HepG2 (cell line): ENCODE data around the gene MLX. TPM values are rescaled to one million over a fixed set of nuclear protein-coding genes. Genes with fewer than 3 reads are reported as not detected.
A peak's percentile ranks its signal among the peaks of the same experiment; 100 is the strongest.

Experiments
- MAF1 ChIP-seq: sonication (generic); formaldehyde crosslinking; IDR thresholded peaks from 2 replicates; pipeline ENCODE4 v1.5.0; 2020; ENCODE audit warnings: missing genetic modification reagents, borderline replicate concordance
- NFKB2 ChIP-seq: sonication (generic); formaldehyde crosslinking; IDR thresholded peaks from 2 replicates; pipeline ENCODE4 v1.4.0; 2020; ENCODE audit warnings: missing genetic modification reagents, borderline replicate concordance
- SMAD1 ChIP-seq: sonication (generic); formaldehyde crosslinking; IDR thresholded peaks from 2 replicates; pipeline ENCODE4 v1.4.0; 2020; ENCODE audit warnings: missing genetic modification reagents, low read depth, mild to moderate bottlenecking, borderline replicate concordance
- SMAD3 ChIP-seq: sonication (generic); formaldehyde crosslinking; IDR thresholded peaks from 2 replicates; pipeline ENCODE4 v1.4.0; 2020; ENCODE audit warnings: missing genetic modification reagents
- SNAPC2 ChIP-seq: sonication (generic); formaldehyde crosslinking; IDR thresholded peaks from 2 replicates; pipeline ENCODE4 v1.8.1; 2022; ENCODE audit warnings: mild to moderate bottlenecking, missing genetic modification reagents
- SOX5 ChIP-seq: IDR thresholded peaks from 2 replicates; pipeline ENCODE4 v1.6.1; 2016; ENCODE audit warnings: borderline replicate concordance
- THAP11 ChIP-seq: IDR thresholded peaks from 2 replicates; pipeline ENCODE4 v1.6.1; 2016; ENCODE audit warnings: missing biosample characterization, missing genetic modification reagents
- TP53 ChIP-seq: sonication (generic); formaldehyde crosslinking; conservative IDR thresholded peaks from 2 replicates; pipeline ENCODE4 v1.4.0; 2020; ENCODE audit warnings: missing genetic modification reagents
- ZNF263 ChIP-seq: sonication (generic); formaldehyde crosslinking; IDR thresholded peaks from 2 replicates; pipeline ENCODE4 v1.4.0; 2020; ENCODE audit warnings: missing genetic modification reagents
- ZNF605 ChIP-seq: sonication (generic); formaldehyde crosslinking; IDR thresholded peaks from 2 replicates; pipeline ENCODE4 v1.8.0; 2022; ENCODE audit warnings: mild to moderate bottlenecking, missing genetic modification reagents
- ZNF713 ChIP-seq: sonication (generic); formaldehyde crosslinking; IDR thresholded peaks from 2 replicates; pipeline ENCODE4 v1.4.0; 2020; ENCODE audit warnings: mild to moderate bottlenecking, missing genetic modification reagents
- ZNF75D ChIP-seq: sonication (generic); formaldehyde crosslinking; IDR thresholded peaks from 2 replicates; pipeline ENCODE4 v1.8.1; 2023; ENCODE audit warnings: missing genetic modification reagents, mild to moderate bottlenecking, borderline replicate concordance
- polyA plus RNA-seq, 8 experiments: library from polyadenylated mRNA; depleted of rRNA in 3 of 8; stranded (reverse) in 7 of 8; unstranded in 1 of 8; fragments of >200 nt; fragmentation: Illumina TruSeq in 4 of 8; extraction: Trizol in 4 of 8; gene quantifications; 2 replicates each; pipeline versions ENCODE4 v1.2.1 to v1.2.3, GENCODE V29; 2011 to 2016; ENCODE audit warnings: low read depth in 4 of 8, missing spikeins in 1 of 8, mixed read lengths in 1 of 8; ENCODE audit not compliant: insufficient read depth in 1 of 8
- total RNA-seq, 5 experiments: library from RNA; depleted of rRNA; stranded (reverse); fragments of >200 nt; fragmentation: Illumina TruSeq; extraction: Trizol; gene quantifications; 2 replicates each; pipeline ENCODE4 v1.2.3, GENCODE V29; 2016; ENCODE audit warnings: low read depth in 1 of 5
- TF ChIP-seq, protein P1 (sequence below): sonication (generic); formaldehyde crosslinking; conservative IDR thresholded peaks from 2 replicates; pipeline ENCODE4 v1.4.0; 2020; ENCODE audit warnings: mild to moderate bottlenecking, missing genetic modification reagents, moderate library complexity
- TF ChIP-seq, protein P2 (sequence below): IDR thresholded peaks from 2 replicates; pipeline ENCODE4 v1.6.1; 2012; ENCODE audit warnings: low read length, improper control_type of control experiment
- TF ChIP-seq, protein P3 (sequence below): sonication (generic); formaldehyde crosslinking; conservative IDR thresholded peaks from 2 replicates; pipeline ENCODE4 v1.8.0; 2022; ENCODE audit warnings: missing genetic modification reagents
- TF ChIP-seq, protein P4 (sequence below): sonication (generic); formaldehyde crosslinking; IDR thresholded peaks from 2 replicates; pipeline ENCODE4 v1.9.0; 2021; ENCODE audit warnings: missing genetic modification reagents, mild to moderate bottlenecking, borderline replicate concordance
- TF ChIP-seq, protein P5 (sequence below): sonication (generic); formaldehyde crosslinking; IDR thresholded peaks from 2 replicates; pipeline ENCODE4 v1.8.0; 2022; ENCODE audit warnings: missing genetic modification reagents, mild to moderate bottlenecking, borderline replicate concordance

The MLX gene
- total and polyA plus RNA-seq, 2 of the 13 experiments (the other 11 are each of a cell fraction or from before 2014, with no cell fraction given), result 38.9 to 74.4 TPM

DNA sequence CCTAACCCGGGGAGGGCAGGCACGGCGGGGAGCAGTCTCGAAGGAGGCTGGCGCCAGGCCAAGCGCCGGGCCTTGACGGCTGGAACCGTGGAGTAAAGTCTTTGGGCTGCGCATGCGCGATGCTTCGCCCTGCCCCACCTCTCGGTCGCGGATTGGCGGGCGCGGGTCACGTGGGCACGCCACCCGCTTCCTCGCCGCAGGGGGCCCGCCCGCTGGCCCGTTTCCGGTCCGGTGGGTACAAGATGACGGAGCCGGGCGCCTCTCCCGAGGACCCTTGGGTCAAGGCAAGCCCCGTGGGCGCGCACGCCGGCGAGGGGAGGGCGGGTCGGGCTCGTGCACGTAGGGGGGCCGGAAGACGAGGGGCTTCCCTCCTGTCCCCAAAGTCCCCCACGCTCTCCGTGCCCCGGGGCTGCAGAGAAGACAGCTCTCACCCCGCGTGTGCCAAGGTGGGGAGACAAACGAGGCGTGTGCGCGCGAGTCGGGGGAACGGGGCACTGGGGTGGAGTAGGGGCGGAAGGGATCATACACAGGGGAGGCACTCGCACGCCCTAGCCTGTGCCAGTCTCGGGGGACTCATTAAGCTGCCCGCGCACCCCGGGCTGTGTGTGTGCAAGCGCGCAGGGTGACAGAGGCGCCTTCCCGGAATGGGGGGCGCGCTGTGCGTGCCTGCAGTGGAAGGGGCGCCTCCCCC is at the start of gene MLX (continued):
- TF ChIP-seq, protein P1, sequence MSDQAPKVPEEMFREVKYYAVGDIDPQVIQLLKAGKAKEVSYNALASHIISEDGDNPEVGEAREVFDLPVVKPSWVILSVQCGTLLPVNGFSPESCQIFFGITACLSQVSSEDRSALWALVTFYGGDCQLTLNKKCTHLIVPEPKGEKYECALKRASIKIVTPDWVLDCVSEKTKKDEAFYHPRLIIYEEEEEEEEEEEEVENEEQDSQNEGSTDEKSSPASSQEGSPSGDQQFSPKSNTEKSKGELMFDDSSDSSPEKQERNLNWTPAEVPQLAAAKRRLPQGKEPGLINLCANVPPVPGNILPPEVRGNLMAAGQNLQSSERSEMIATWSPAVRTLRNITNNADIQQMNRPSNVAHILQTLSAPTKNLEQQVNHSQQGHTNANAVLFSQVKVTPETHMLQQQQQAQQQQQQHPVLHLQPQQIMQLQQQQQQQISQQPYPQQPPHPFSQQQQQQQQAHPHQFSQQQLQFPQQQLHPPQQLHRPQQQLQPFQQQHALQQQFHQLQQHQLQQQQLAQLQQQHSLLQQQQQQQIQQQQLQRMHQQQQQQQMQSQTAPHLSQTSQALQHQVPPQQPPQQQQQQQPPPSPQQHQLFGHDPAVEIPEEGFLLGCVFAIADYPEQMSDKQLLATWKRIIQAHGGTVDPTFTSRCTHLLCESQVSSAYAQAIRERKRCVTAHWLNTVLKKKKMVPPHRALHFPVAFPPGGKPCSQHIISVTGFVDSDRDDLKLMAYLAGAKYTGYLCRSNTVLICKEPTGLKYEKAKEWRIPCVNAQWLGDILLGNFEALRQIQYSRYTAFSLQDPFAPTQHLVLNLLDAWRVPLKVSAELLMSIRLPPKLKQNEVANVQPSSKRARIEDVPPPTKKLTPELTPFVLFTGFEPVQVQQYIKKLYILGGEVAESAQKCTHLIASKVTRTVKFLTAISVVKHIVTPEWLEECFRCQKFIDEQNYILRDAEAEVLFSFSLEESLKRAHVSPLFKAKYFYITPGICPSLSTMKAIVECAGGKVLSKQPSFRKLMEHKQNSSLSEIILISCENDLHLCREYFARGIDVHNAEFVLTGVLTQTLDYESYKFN (CRISPR knock-in tag), result peak; percentile 88
- TF ChIP-seq, protein P2, sequence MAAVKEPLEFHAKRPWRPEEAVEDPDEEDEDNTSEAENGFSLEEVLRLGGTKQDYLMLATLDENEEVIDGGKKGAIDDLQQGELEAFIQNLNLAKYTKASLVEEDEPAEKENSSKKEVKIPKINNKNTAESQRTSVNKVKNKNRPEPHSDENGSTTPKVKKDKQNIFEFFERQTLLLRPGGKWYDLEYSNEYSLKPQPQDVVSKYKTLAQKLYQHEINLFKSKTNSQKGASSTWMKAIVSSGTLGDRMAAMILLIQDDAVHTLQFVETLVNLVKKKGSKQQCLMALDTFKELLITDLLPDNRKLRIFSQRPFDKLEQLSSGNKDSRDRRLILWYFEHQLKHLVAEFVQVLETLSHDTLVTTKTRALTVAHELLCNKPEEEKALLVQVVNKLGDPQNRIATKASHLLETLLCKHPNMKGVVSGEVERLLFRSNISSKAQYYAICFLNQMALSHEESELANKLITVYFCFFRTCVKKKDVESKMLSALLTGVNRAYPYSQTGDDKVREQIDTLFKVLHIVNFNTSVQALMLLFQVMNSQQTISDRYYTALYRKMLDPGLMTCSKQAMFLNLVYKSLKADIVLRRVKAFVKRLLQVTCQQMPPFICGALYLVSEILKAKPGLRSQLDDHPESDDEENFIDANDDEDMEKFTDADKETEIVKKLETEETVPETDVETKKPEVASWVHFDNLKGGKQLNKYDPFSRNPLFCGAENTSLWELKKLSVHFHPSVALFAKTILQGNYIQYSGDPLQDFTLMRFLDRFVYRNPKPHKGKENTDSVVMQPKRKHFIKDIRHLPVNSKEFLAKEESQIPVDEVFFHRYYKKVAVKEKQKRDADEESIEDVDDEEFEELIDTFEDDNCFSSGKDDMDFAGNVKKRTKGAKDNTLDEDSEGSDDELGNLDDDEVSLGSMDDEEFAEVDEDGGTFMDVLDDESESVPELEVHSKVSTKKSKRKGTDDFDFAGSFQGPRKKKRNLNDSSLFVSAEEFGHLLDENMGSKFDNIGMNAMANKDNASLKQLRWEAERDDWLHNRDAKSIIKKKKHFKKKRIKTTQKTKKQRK, result no peak
- TF ChIP-seq SNAPC2, result peak; percentile 96
- no peak for TF ChIP-seq MAF1 (CRISPR knock-in tag)
- TF ChIP-seq, protein P3, sequence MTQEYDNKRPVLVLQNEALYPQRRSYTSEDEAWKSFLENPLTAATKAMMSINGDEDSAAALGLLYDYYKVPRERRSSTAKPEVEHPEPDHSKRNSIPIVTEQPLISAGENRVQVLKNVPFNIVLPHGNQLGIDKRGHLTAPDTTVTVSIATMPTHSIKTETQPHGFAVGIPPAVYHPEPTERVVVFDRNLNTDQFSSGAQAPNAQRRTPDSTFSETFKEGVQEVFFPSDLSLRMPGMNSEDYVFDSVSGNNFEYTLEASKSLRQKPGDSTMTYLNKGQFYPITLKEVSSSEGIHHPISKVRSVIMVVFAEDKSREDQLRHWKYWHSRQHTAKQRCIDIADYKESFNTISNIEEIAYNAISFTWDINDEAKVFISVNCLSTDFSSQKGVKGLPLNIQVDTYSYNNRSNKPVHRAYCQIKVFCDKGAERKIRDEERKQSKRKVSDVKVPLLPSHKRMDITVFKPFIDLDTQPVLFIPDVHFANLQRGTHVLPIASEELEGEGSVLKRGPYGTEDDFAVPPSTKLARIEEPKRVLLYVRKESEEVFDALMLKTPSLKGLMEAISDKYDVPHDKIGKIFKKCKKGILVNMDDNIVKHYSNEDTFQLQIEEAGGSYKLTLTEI (CRISPR knock-in tag), result no peak
- peak; percentile 38; the same call in 1 of the 2 replicates for TF ChIP-seq NFKB2
- TF ChIP-seq, protein P4, sequence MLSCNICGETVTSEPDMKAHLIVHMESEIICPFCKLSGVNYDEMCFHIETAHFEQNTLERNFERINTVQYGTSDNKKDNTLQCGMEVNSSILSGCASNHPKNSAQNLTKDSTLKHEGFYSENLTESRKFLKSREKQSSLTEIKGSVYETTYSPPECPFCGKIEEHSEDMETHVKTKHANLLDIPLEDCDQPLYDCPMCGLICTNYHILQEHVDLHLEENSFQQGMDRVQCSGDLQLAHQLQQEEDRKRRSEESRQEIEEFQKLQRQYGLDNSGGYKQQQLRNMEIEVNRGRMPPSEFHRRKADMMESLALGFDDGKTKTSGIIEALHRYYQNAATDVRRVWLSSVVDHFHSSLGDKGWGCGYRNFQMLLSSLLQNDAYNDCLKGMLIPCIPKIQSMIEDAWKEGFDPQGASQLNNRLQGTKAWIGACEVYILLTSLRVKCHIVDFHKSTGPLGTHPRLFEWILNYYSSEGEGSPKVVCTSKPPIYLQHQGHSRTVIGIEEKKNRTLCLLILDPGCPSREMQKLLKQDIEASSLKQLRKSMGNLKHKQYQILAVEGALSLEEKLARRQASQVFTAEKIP, result no peak
- TF ChIP-seq SMAD3 (CRISPR knock-in tag), result 0 out of 2 replicates have a peak, but pooled peaks have one; percentile 43
- peak; percentile 74; the same call in 1 of the 2 replicates for TF ChIP-seq ZNF605 (CRISPR knock-in tag)
- TF ChIP-seq TP53, result no peak
- TF ChIP-seq SMAD1 (CRISPR knock-in tag), result no peak; the same call in 1 of the 2 replicates
- TF ChIP-seq ZNF263 (CRISPR knock-in tag), result no peak
- no peak for TF ChIP-seq ZNF75D (CRISPR knock-in tag)
- TF ChIP-seq SOX5 (CRISPR knock-in tag), result peak; percentile 61
- peak; percentile 86 for TF ChIP-seq THAP11 (CRISPR knock-in tag)
- no peak; the same call in 1 of the 2 replicates for TF ChIP-seq ZNF713 (CRISPR knock-in tag)
- TF ChIP-seq, protein P5, sequence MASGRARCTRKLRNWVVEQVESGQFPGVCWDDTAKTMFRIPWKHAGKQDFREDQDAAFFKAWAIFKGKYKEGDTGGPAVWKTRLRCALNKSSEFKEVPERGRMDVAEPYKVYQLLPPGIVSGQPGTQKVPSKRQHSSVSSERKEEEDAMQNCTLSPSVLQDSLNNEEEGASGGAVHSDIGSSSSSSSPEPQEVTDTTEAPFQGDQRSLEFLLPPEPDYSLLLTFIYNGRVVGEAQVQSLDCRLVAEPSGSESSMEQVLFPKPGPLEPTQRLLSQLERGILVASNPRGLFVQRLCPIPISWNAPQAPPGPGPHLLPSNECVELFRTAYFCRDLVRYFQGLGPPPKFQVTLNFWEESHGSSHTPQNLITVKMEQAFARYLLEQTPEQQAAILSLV (CRISPR knock-in tag), result peak; percentile 65; the same call in 1 of the 2 replicates
